SKM-1 treated with dmso at 0.1 percent for 144 hours (cell line): ENCODE measurements around the gene KLHL29.
A peak's percentile ranks its signal among the peaks of the same experiment; 100 is the strongest.

Experiments
- DNase-seq: peaks from one replicate; lab custom pipeline; 2025; ENCODE audit not compliant: unreplicated experiment; lab: John Stamatoyannopoulos, UW

KLHL29 gene

GRCh38 chr2:23489471-23490322 lies 104.7 kb downstream of the KLHL29 start:
- DNase-seq: no peak

GRCh38 chr2:23491591-23492336 lies 106.8 kb downstream of the KLHL29 start:
- DNase-seq: no peak

GRCh38 chr2:23492337-23492675 lies 107.3 kb downstream of the KLHL29 start:
- no peak for DNase-seq

DNA sequence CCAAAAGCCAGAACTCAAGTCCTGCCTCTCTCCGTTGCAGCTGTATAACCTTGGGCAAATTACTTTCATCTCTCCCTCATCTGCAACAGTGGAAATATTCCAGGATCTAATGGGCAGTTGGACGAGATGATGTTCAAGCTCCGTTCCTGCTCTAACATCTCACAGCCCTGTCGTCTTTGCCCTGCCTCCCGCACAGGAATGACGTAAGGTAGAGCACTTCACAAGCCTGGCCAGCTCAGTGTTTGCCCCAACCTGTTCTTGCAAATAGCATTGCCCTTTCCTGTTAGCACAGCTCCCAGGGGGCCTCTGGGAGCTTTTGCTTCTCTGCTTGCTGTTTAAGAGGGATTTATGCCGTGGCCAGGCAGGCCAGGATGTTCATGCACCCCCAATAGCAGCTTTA lies 107.9 kb downstream of the KLHL29 start:
- DNase-seq: no peak

GRCh38 chr2:23493846-23494245 lies 108.9 kb downstream of the KLHL29 start:
- DNase-seq: no peak

GRCh38 chr2:23494286-23494685 lies 109.3 kb downstream of the KLHL29 start:
- DNase-seq: no peak

DNA sequence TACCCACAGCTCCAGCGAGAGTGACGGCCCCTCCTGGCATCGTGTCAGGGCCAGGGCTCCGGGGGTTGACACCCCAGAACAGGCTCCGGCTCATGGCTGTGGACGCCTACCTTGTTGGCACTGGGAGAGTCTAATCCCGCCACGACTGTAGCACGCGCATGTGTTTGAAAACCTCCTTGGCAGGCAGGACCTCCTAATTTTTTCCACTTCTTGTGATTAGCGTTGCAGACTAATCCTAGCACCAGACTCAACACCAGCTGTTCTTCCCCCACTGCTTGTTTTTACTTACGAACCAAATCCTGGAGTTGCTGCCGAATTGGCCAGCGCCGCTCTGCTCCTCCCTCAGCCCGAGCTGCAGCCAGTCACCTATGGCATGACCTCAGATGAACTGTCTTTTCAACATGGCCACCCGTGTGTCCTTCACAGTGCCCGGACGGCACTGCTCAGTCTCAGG lies 110.7 kb downstream of the KLHL29 start:
- no peak for DNase-seq

DNA sequence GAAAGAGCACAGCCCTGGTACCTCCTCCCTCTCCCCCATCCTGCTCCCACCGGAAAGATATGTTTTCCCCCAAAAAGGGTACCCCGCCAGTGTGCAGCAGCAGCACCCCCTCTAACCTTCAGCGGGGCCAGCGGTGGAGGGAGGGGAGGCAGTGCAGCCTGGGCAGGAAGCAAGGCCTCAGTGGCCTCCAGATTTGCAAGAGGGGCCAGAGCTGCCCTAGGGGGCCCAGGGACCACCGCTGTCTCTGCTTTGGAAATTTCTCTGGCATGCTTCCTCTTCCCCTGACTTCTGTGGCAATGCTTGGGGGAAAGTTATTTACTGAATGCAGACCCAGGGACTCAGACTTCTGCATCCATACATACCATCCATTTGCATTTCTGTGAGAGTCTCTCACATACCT lies 111.5 kb downstream of the KLHL29 start:
- no peak for DNase-seq

DNA sequence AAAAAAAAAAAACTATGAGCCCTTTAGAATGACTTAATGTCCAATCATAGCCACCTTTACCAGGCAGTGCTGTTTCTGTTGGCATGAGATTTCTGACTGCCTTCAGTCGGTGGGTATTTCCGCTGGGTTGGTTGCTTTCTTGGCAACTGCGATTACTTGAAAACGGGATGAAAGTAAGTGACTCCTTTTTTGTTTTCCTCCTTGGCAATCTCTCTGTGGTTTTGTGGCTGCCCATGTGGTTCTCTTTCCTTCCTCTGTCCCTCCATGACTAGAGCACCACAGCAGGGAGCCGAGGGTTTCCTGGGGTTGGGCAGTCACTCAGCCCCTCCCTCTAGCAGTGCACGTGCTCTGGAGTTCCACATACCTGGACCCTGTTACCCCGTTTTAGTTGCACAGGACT lies 112.1 kb downstream of the KLHL29 start:
- DNase-seq: peak; percentile 67

DNA sequence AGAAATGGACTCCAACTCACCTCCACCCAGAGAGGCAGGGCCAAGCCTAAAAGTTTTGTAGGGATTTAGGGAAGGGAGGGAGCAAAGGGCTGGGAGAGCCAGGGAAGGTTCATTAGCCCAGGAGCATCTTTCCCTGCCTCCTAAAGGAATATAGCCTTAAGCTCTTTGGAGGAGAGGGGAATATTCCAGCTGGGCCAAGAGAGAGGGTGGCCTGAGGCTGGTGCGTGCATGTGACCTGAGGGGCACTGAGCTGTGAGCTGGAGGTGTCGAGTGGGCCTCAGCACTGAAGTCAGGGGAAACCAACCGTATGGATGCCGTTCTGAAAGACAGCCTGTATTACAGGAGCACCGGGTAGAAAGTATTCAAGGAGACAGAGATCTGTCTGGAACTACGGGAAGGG lies 112.6 kb downstream of the KLHL29 start:
- no peak for DNase-seq

GRCh38 chr2:23498943-23499342 lies 114.0 kb downstream of the KLHL29 start:
- no peak for DNase-seq

DNA sequence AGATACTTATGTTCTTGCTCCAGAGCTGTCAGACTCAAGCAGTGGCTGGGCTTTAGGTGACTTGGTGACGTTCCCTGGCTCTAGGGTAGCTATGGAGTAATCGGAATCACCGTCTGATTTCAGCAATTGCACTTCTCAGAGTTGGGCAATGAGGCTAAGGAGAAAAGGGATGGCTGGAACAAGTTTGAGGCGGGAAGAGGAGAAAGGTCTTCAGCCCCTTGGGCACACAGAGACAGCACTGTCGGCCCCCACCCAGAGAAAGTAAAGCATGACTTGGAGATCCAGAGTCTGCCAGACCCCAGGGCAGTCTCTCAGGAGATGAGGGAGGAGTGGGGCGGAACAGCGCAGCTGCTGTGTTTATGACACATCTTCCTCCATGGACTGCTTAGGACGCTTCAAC lies 114.5 kb downstream of the KLHL29 start:
- no peak for DNase-seq

DNA sequence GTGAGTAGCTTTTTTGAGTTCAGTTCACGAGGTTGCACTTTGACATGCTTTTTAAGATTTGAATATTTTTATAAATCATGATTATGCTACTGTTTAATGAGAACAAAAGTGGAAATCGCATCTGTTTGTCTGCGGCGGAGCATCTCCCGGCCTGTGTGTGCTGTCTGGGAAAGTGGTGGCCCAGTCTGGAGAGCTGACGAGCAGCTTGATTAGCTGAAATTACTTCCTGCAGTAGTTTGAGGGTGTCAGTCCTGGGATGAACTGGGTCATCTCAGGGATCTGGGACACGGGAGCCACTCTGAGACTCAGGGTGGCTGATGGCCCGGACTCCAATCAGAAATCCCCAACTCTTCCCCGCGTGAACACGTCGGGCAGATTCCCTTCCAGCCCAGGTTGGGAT lies 115.9 kb downstream of the KLHL29 start:
- DNase-seq: no peak

GRCh38 chr2:23502096-23502495 lies 117.1 kb downstream of the KLHL29 start:
- no peak for DNase-seq

DNA sequence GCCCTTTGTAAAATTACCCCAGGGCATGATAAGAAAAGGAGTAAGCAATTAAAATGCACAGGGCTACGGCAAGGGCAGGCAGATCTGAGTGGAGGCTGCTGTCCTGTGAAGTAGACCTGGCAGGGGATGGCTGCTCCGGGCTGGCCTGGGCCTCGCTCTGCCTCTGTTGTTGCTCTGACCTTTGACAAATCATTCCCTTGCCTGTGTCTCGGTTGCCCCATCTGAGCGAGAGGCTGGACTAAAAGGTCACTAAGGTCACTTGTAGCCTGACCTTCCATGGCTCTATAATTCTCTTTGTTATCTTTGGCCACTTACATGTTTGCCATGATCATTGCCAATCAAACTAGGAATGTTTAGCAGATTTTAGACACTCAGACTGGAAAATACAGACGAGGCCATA lies 118.1 kb downstream of the KLHL29 start:
- DNase-seq: no peak

GRCh38 chr2:23503682-23504081 lies 118.7 kb downstream of the KLHL29 start:
- DNase-seq: no peak

DNA sequence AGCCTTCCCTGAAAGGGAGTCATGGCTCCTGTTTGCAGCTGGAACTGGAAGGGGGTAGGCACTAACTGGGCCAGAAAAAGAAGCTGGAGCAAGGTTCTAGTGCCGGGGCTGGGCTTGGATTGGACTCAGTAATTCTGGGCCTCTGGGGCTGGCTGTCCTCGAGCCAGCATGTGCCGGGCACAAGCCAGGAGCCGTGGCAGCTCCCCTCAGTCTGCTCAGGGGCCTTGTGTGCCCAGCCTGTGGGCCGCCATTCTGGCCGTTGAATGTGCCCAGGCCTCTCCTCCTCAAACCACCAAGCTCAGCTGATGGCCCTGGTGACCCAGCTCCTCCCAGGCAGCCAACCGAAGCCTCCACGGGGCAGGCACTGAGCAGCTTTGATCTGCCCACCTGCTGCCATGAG lies 119.6 kb downstream of the KLHL29 start:
- DNase-seq: no peak

GRCh38 chr2:23505218-23505983 lies 120.4 kb downstream of the KLHL29 start:
- DNase-seq: no peak

GRCh38 chr2:23505984-23506380 lies 121.0 kb downstream of the KLHL29 start:
- DNase-seq: peak; percentile 53

- DNase-seq: peak; percentile 79
Observed at GRCh38 chr2:23506531-23507266, 121.7 kb downstream of the KLHL29 start.
